ENCODE measurements around the gene RPL5.
A peak's percentile ranks its signal among the peaks of the same experiment; 100 is the strongest.

RPL5 gene

GRCh38 chr1:92803140-92803887, 28.5 kb upstream of the RPL5 start:
- DNase-seq (ENCODE audit: extremely low spot score) = no peak
- ChIA-PET POLR2A (no interaction called here), CTCF (interaction anchor here (1.1 to 1.4 kb wide), 3 partner anchors 9 to 29 kb away, joined by 3 to 4 read pairs (median 3); partner anchors contain the start of gene RPL5)
- no peak for TF ChIP-seq CTCF (IDR thresholded peaks at IDR 0.05; ENCODE audit: control extremely low read depth, extremely low read depth, low read depth, missing control alignments)

- no peak for TF ChIP-seq CTCF (IDR thresholded peaks at IDR 0.05; ENCODE audit: control extremely low read depth, extremely low read depth, low read depth, missing control alignments)
- ChIA-PET CTCF (interaction anchor here (0.7 to 1.6 kb wide), 4 partner anchors 8 to 27 kb away, joined by 3 to 7 read pairs (median 4); partner anchors contain the start of gene RPL5), POLR2A (no interaction called here)
- DNase-seq (ENCODE audit: extremely low spot score) = peak; percentile 41
Measured at GRCh38 chr1:92804721-92805201, 27.1 kb upstream of the RPL5 start.

GRCh38 chr1:92805216-92805615, 26.6 kb upstream of the RPL5 start:
- ChIA-PET POLR2A (no interaction called here), CTCF (interaction anchor here (1.4 to 1.6 kb wide), 2 partner anchors 13 to 27 kb away, joined by 3 to 7 read pairs; partner anchors contain the start of gene RPL5)
- no peak for DNase-seq (ENCODE audit: extremely low spot score)
- no peak for TF ChIP-seq CTCF (IDR thresholded peaks at IDR 0.05; ENCODE audit: control extremely low read depth, extremely low read depth, low read depth, missing control alignments)

GRCh38 chr1:92808381-92808780, 23.5 kb upstream of the RPL5 start:
- CTCF ChIA-PET = interaction anchor here (1.7 kb wide), 1 partner anchor 10 kb away, joined by 5 read pairs; no protein-coding TSS in a partner anchor
- TF ChIP-seq CTCF (IDR thresholded peaks at IDR 0.05; ENCODE audit: control extremely low read depth, extremely low read depth, low read depth, missing control alignments) = no peak
- DNase-seq (ENCODE audit: extremely low spot score) = no peak
- POLR2A ChIA-PET = no interaction called here

GRCh38 chr1:92816732-92817131, 15.1 kb upstream of the RPL5 start:
- TF ChIP-seq CTCF (IDR thresholded peaks at IDR 0.05; ENCODE audit: control extremely low read depth, extremely low read depth, low read depth, missing control alignments) = no peak
- no peak for DNase-seq (ENCODE audit: extremely low spot score)
- ChIA-PET CTCF (interaction anchor here (1.0 to 6.6 kb wide), 11 partner anchors 12 to 507 kb away, joined by 3 to 66 read pairs (median 4); partner anchors contain the start of genes EVI5 and RPL5), POLR2A (no interaction called here)

GRCh38 chr1:92817137-92817697, 14.6 kb upstream of the RPL5 start:
- ChIA-PET CTCF (interaction anchor here (1.0 to 6.6 kb wide), 15 partner anchors 11 to 507 kb away, joined by 3 to 66 read pairs (median 4); partner anchors contain the start of genes EVI5 and RPL5), POLR2A (no interaction called here)
- no peak for TF ChIP-seq CTCF (IDR thresholded peaks at IDR 0.05; ENCODE audit: control extremely low read depth, extremely low read depth, low read depth, missing control alignments)
- no peak for DNase-seq (ENCODE audit: extremely low spot score)

All from GM10248 (cell line).